ENCODE data around the gene DCXR. TPM values are rescaled to one million over a fixed set of nuclear protein-coding genes. Genes with fewer than 3 reads are reported as not detected.
A peak's percentile ranks its signal among the peaks of the same experiment; 100 is the strongest.

The DCXR gene
- total RNA-seq, 1 experiment from 2014 or later = 140 TPM

GRCh38 chr17:82020572-82021106 lies 16.9 kb downstream of the DCXR start:
- no peak overlapping the region for H3K27ac ChIP-seq (ENCODE audit: low read depth, low read length, poor library complexity, severe bottlenecking)
- H3K4me1 ChIP-seq (ENCODE audit: insufficient read depth, low read length, poor library complexity, severe bottlenecking) = peaks cover 20% of the 10 kb centered on the region
- DNase-seq (ENCODE audit: low spot score) = no peak
- ChIA-PET CTCF (interaction anchor here (0.7 to 4.1 kb wide), 5 partner anchors 10 to 61 kb away, joined by 3 to 23 read pairs (median 4); no protein-coding TSS in a partner anchor), POLR2A (ENCODE audit: low non-redundant PET) (no interaction called here)
- no peaks in the 10 kb centered on the region for H3K27me3 ChIP-seq (replicated peaks; ENCODE audit: insufficient read depth, low read depth, low read length, poor library complexity)
- TF ChIP-seq EZH2 (IDR thresholded peaks at IDR 0.05; ENCODE audit: borderline replicate concordance, low read depth, low read length, poor library complexity, severe bottlenecking) (no peak), CTCF (conservative IDR thresholded peaks at IDR 0.05; ENCODE audit: low read depth, low read length) (no peak)
- no peaks in the 10 kb centered on the region for H3K9me3 ChIP-seq (ENCODE audit: low read depth, low read length, poor library complexity, severe bottlenecking)
- H3K36me3 ChIP-seq (ENCODE audit: insufficient read depth, low read length, poor library complexity, severe bottlenecking) = peaks cover 8% of the 10 kb centered on the region
- no TSS peak for BruUV-seq (replicated peaks)
- H3K4me3 ChIP-seq (ENCODE audit: low read depth, low read length, poor library complexity, severe bottlenecking) = no peak overlapping the region
- intact Hi-C loops (cut with micrococcal nuclease; ENCODE audit: unreplicated experiment) = loop anchor here (5.0 kb wide), 1 partner anchor 63 kb away; no protein-coding TSS in a partner anchor

GRCh38 chr17:82019690-82020571 lies 17.6 kb downstream of the DCXR start:
- no peak overlapping the region for H3K4me3 ChIP-seq (ENCODE audit: low read depth, low read length, poor library complexity, severe bottlenecking)
- BruUV-seq (replicated peaks) = no TSS peak
- peak; percentile 72 for DNase-seq (ENCODE audit: low spot score)
- no peaks in the 10 kb centered on the region for H3K9me3 ChIP-seq (ENCODE audit: low read depth, low read length, poor library complexity, severe bottlenecking)
- CTCF ChIA-PET = interaction anchor here (0.5 to 4.1 kb wide), 6 partner anchors 11 to 1151 kb away, joined by 3 to 23 read pairs (median 4); no protein-coding TSS in a partner anchor
- H3K4me1 ChIP-seq (ENCODE audit: insufficient read depth, low read length, poor library complexity, severe bottlenecking) = peaks cover 24% of the 10 kb centered on the region
- no peak overlapping the region for H3K27ac ChIP-seq (ENCODE audit: low read depth, low read length, poor library complexity, severe bottlenecking)
- intact Hi-C loops (cut with micrococcal nuclease; ENCODE audit: unreplicated experiment) = loop anchor here (5.0 kb wide), 1 partner anchor 63 kb away; no protein-coding TSS in a partner anchor
- POLR2A ChIA-PET (ENCODE audit: low non-redundant PET) = no interaction called here
- peaks cover 8% of the 10 kb centered on the region for H3K36me3 ChIP-seq (ENCODE audit: insufficient read depth, low read length, poor library complexity, severe bottlenecking)
- H3K27me3 ChIP-seq (replicated peaks; ENCODE audit: insufficient read depth, low read depth, low read length, poor library complexity) = no peaks in the 10 kb centered on the region
- TF ChIP-seq EZH2 (IDR thresholded peaks at IDR 0.05; ENCODE audit: borderline replicate concordance, low read depth, low read length, poor library complexity, severe bottlenecking) (no peak), CTCF (conservative IDR thresholded peaks at IDR 0.05; ENCODE audit: low read depth, low read length) (peak; percentile 90)

- no peak overlapping the region for H3K4me3 ChIP-seq (ENCODE audit: low read depth, low read length, poor library complexity, severe bottlenecking)
- intact Hi-C loops (cut with micrococcal nuclease; ENCODE audit: unreplicated experiment) = no loop called here
- H3K4me1 ChIP-seq (ENCODE audit: insufficient read depth, low read length, poor library complexity, severe bottlenecking) = peaks cover 26% of the 10 kb centered on the region
- H3K9me3 ChIP-seq (ENCODE audit: low read depth, low read length, poor library complexity, severe bottlenecking) = no peaks in the 10 kb centered on the region
- no TSS peak for BruUV-seq (replicated peaks)
- TF ChIP-seq CTCF (conservative IDR thresholded peaks at IDR 0.05; ENCODE audit: low read depth, low read length) (no peak), EZH2 (IDR thresholded peaks at IDR 0.05; ENCODE audit: borderline replicate concordance, low read depth, low read length, poor library complexity, severe bottlenecking) (no peak)
- H3K27me3 ChIP-seq (replicated peaks; ENCODE audit: insufficient read depth, low read depth, low read length, poor library complexity) = no peaks in the 10 kb centered on the region
- POLR2A ChIA-PET (ENCODE audit: low non-redundant PET) = no interaction called here
- no peak overlapping the region for H3K27ac ChIP-seq (ENCODE audit: low read depth, low read length, poor library complexity, severe bottlenecking)
- CTCF ChIA-PET = interaction anchor here (0.5 to 4.1 kb wide), 4 partner anchors 12 to 60 kb away, joined by 3 to 23 read pairs (median 6); no protein-coding TSS in a partner anchor
- no peak for DNase-seq (ENCODE audit: low spot score)
- peaks cover 8% of the 10 kb centered on the region for H3K36me3 ChIP-seq (ENCODE audit: insufficient read depth, low read length, poor library complexity, severe bottlenecking)
Measured at GRCh38 chr17:82018989-82019689, 18.4 kb downstream of the DCXR start.

Data from A673 (cell line).